Fibroblast of mammary gland (primary cell): ENCODE measurements around the gene KCNJ9.
"Not testable (repeated sequence)": the region's sequence is repeated elsewhere in the genome, so short reads cannot be mapped to it uniquely, and the experiment has no call there.

ENCODE experiments used
- DNase-seq: peaks from one replicate; pipeline ENCODE4 v3.0.0-alpha.2; 2010; ENCODE audit warnings: low read depth
- H3K4me3 ChIP-seq: 2 replicates; pipeline ENCODE4 v1.5.1; 2011; ENCODE audit warnings: low read depth, mild to moderate bottlenecking, low read length, moderate library complexity; ENCODE audit not compliant: control insufficient read depth
- CTCF ChIP-seq: conservative IDR thresholded peaks from 2 replicates; pipeline ENCODE4 v1.5.1; 2011; ENCODE audit warnings: low read depth, low read length, inconsistent platforms; ENCODE audit not compliant: control insufficient read depth, insufficient read depth

Gene KCNJ9

GRCh38 chr1:160047111-160047991, 34.0 kb upstream of the KCNJ9 start:
- TF ChIP-seq CTCF = no peak
- H3K4me3 ChIP-seq = no peak overlapping the region
- no peak for DNase-seq

DNA sequence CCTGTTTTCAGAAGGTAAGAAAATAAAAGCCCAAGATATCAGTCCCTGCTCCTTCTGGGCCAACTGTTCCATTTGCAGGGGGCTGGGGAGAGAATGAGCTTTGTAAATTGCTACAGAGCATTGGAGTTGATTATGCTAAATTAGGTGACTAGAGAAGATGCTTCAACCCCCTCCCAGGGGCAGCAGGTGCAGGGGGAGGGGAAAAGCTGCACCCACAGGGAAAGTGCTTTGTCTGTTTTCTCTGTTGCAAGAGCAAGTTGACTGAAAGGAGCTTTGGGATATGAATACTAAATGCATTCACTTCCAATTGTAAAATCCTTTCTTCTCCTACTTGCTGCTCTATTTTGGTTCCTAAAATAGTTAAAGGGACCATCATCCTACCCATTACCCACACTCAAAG, 33.0 kb upstream of the KCNJ9 start:
- no peak for DNase-seq
- no peak overlapping the region for H3K4me3 ChIP-seq
- TF ChIP-seq CTCF = no peak

DNA sequence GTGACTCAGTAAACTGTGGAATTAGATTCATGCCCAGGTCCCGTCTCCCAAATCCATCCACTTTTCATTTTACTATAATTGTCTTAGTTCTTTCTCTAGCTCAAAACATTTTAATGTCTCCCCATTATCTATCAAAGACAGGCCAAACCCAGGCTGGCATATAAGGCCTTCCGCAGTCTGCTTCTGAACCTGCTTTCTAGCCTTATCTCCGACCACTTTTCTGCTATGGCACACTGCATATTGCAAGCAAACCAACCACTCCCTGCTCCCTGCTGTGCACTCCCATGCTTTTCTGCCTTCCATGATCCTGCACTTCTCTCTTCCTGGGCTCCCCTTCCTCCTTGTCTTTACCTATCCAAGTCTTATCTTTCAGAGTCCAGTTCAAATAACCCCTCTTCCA, 32.2 kb upstream of the KCNJ9 start:
- no peak for TF ChIP-seq CTCF
- no peak for DNase-seq
- no peak overlapping the region for H3K4me3 ChIP-seq

DNA sequence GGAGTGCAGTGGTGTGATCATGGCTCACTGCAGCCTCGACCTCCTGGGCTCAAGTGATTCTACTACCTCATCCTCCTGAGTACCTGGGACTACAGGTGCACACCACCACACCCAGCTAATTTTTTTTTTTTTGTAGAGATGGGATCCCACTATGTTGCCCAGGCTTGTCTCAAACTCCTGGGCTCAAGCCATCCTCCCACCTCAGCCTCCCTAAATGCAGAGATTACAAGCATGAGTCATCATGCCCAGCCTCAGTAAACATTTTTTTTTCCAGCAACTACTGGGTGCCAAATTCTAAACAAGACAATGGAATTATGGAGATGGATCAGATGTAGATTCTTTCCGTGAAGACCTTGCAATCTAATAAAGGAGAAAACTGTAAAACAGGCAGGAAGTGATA, 31.2 kb upstream of the KCNJ9 start:
- H3K4me3 ChIP-seq, DNase-seq: not testable (repeated sequence)

DNA sequence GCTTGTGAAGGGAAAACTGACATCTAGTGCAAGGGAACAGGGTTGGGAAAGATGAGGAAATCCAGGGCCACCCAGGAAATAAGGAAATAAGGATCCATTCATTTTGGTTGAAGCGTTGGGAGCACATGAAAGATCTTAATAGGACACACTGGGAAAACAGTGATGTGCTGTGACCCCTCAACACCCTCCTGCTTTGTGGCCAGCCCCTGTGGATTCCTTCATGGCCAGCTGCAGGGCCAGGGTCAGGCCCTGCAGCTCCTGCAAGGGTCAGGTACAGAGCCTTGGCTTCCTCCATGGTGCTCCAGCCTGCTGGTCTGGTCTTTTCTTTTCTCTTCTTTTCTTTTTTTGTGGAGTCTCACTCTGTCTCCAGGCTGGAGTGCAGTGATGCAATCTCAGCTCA, 30.7 kb upstream of the KCNJ9 start:
- no peak for DNase-seq
- H3K4me3 ChIP-seq = no peak overlapping the region
- no peak for TF ChIP-seq CTCF

DNA sequence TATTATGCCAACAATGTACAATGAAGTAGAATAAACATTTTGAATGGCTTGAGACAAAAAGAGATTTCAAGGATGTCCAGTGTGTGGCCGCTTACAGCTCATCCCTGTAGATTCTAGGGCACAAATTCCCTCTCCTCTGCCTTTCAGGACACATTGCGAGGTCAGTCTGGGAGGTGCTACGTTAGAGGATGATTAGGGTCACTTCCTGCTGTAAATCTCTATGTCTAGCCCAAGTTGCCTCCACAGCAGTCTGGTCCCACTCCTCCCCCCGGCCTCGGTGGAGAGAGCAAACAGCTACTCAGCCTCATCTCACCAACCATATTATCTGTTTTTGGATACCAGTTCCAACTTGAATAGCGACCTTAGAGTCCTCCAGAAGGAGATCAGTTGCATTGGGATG, 28.4 kb upstream of the KCNJ9 start:
- no peak for DNase-seq

More for the DNA sequence above, 28.4 kb upstream of the KCNJ9 start:
- no peak overlapping the region for H3K4me3 ChIP-seq
- TF ChIP-seq CTCF = no peak
